Measurements from ENCODE around the gene SDK1.

Gene SDK1

GRCh38 chr7:3649250-3649649, 348.2 kb downstream of the SDK1 start:
- H3K27me3 ChIP-seq (ENCODE audit: control insufficient read depth in 1 of 2, insufficient read depth in 2 of 2, low read length in 2 of 2), result no peaks in the 10 kb centered on the region
- no peak overlapping the region for H3K27ac ChIP-seq (ENCODE audit: low read depth, low read length)
- H3K4me1 ChIP-seq (ENCODE audit: insufficient read depth, low read length), result no peaks in the 10 kb centered on the region
- H3K4me3 ChIP-seq (ENCODE audit: low read depth in 1 of 2, low read length in 2 of 2), result no peak overlapping the region
- H3K9ac ChIP-seq (ENCODE audit: low read length), result no peak overlapping the region
- no peaks in the 10 kb centered on the region for H3K36me3 ChIP-seq (ENCODE audit: insufficient read depth, low read length)
- H3K9me3 ChIP-seq (ENCODE audit: low read length), result no peaks in the 10 kb centered on the region

DNA sequence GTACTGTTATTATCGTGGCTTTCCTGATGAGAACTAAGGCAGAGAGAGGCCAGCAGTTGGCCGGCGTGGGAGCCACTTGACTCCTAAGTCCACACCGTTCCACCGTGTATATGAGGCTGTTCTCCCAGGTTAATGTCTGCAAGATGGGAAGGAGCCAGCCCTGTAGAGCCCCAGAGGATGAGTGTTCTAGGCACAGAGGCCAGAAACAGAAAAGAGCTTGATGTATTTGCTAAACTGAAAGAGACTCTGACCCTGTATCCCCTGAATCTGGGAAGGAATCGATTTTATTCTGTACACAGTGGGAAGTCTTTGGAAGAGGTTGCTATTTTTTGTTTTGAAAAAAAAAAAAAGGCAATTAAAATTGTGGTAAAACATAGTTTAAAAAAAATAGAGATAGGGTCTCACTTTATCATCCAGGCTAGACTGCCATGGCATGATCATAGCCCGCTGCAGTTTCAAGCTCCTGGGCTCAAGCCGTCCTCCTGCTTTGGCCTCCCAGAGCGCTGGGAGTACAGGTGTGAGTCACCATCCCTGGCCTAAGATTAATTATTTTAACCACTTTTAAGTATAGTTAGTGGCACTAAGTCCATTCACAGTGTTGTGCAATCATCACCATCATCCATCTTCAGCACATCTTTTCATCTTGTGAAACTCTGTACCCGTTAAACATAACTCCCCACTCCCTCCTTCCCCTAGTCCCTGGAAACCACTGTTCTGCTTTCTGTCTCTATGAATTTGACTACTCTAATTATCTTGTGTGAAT, 348.8 kb downstream of the SDK1 start:
- H3K4me1 ChIP-seq (ENCODE audit: insufficient read depth, low read length), result no peaks in the 10 kb centered on the region
- no peak overlapping the region for H3K27ac ChIP-seq (ENCODE audit: low read depth, low read length)
- H3K27me3 ChIP-seq (ENCODE audit: control insufficient read depth in 1 of 2, insufficient read depth in 2 of 2, low read length in 2 of 2), result no peaks in the 10 kb centered on the region
- no peak overlapping the region for H3K4me3 ChIP-seq (ENCODE audit: low read depth in 1 of 2, low read length in 2 of 2)
- H3K9me3 ChIP-seq (ENCODE audit: low read length), result no peaks in the 10 kb centered on the region
- H3K9ac ChIP-seq (ENCODE audit: low read length), result no peak overlapping the region
- H3K36me3 ChIP-seq (ENCODE audit: insufficient read depth, low read length), result no peaks in the 10 kb centered on the region

GRCh38 chr7:3650844-3651243, 349.8 kb downstream of the SDK1 start:
- Histone ChIP-seq H3K27ac (ENCODE audit: low read depth, low read length) (no peak overlapping the region), H3K4me3 (ENCODE audit: low read depth in 1 of 2, low read length in 2 of 2) (no peak overlapping the region), H3K36me3 (ENCODE audit: insufficient read depth, low read length) (no peaks in the 10 kb centered on the region), H3K4me1 (ENCODE audit: insufficient read depth, low read length) (no peaks in the 10 kb centered on the region), H3K9ac (ENCODE audit: low read length) (no peak overlapping the region), H3K9me3 (ENCODE audit: low read length) (no peaks in the 10 kb centered on the region), H3K27me3 (ENCODE audit: control insufficient read depth in 1 of 2, insufficient read depth in 2 of 2, low read length in 2 of 2) (no peaks in the 10 kb centered on the region)

- Histone ChIP-seq H3K36me3 (ENCODE audit: insufficient read depth, low read length) (no peaks in the 10 kb centered on the region), H3K4me1 (ENCODE audit: insufficient read depth, low read length) (no peaks in the 10 kb centered on the region), H3K9me3 (ENCODE audit: low read length) (no peaks in the 10 kb centered on the region), H3K9ac (ENCODE audit: low read length) (no peak overlapping the region), H3K27ac (ENCODE audit: low read depth, low read length) (no peak overlapping the region), H3K27me3 (ENCODE audit: control insufficient read depth in 1 of 2, insufficient read depth in 2 of 2, low read length in 2 of 2) (no peaks in the 10 kb centered on the region), H3K4me3 (ENCODE audit: low read depth in 1 of 2, low read length in 2 of 2) (no peak overlapping the region)
Measured at GRCh38 chr7:3655635-3656034, 354.6 kb downstream of the SDK1 start.

GRCh38 chr7:3657206-3657605, 356.2 kb downstream of the SDK1 start:
- Histone ChIP-seq H3K27ac (ENCODE audit: low read depth, low read length) (no peak overlapping the region), H3K27me3 (ENCODE audit: control insufficient read depth in 1 of 2, insufficient read depth in 2 of 2, low read length in 2 of 2) (no peaks in the 10 kb centered on the region), H3K36me3 (ENCODE audit: insufficient read depth, low read length) (no peaks in the 10 kb centered on the region), H3K4me3 (ENCODE audit: low read depth in 1 of 2, low read length in 2 of 2) (no peak overlapping the region), H3K4me1 (ENCODE audit: insufficient read depth, low read length) (no peaks in the 10 kb centered on the region), H3K9ac (ENCODE audit: low read length) (no peak overlapping the region), H3K9me3 (ENCODE audit: low read length) (no peaks in the 10 kb centered on the region)

DNA sequence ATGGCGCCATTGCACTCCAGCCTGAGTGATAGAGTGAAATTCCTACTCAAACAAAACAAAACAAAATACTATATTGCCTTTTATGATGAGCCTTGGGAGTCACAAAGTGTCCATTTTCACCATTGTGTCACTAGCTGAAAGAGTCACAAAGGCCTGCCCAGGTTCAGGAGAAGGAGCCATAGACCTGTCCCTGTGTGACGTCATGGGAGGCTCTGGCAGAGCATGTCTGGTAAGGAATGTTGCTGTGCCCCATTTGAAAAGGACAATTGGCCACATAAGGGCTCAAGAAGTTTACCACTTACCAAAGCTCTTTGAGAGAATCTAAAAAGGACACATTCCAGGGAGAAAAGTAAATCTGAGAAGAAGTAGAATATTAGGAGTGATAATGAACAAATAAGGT, 367.7 kb downstream of the SDK1 start:
- Histone ChIP-seq H3K36me3 (ENCODE audit: insufficient read depth, low read length) (no peaks in the 10 kb centered on the region), H3K9me3 (ENCODE audit: low read length) (no peaks in the 10 kb centered on the region), H3K4me1 (ENCODE audit: insufficient read depth, low read length) (no peaks in the 10 kb centered on the region), H3K9ac (ENCODE audit: low read length) (no peak overlapping the region), H3K27me3 (ENCODE audit: control insufficient read depth in 1 of 2, insufficient read depth in 2 of 2, low read length in 2 of 2) (no peaks in the 10 kb centered on the region), H3K27ac (ENCODE audit: low read depth, low read length) (no peak overlapping the region), H3K4me3 (ENCODE audit: low read depth in 1 of 2, low read length in 2 of 2) (no peak overlapping the region)

DNA sequence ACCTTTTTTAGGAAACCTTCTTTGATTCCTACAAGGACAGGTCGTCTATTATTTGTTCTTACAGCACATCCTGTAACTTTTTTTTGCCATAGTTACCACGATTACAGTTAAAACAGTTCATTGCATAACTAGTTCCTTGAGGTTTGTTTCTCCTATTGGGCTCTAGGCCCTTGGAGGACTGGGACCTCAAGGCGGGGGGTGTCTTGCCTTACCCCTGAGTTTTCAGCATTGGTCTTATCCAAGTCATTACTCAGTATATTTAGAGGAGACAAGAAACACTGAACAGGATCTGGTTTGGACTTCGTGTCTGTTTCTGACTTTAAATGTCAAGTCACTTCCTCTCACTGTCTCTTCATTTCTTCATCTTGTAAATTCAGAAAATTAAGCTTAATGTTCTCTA, 369.8 kb downstream of the SDK1 start:
- no peaks in the 10 kb centered on the region for H3K27me3 ChIP-seq (ENCODE audit: control insufficient read depth in 1 of 2, insufficient read depth in 2 of 2, low read length in 2 of 2)
- H3K4me1 ChIP-seq (ENCODE audit: insufficient read depth, low read length), result no peaks in the 10 kb centered on the region
- H3K27ac ChIP-seq (ENCODE audit: low read depth, low read length), result no peak overlapping the region
- H3K9ac ChIP-seq (ENCODE audit: low read length), result no peak overlapping the region
- H3K4me3 ChIP-seq (ENCODE audit: low read depth in 1 of 2, low read length in 2 of 2), result no peak overlapping the region
- H3K36me3 ChIP-seq (ENCODE audit: insufficient read depth, low read length), result no peaks in the 10 kb centered on the region
- no peaks in the 10 kb centered on the region for H3K9me3 ChIP-seq (ENCODE audit: low read length)

GRCh38 chr7:3673524-3673923, 372.5 kb downstream of the SDK1 start:
- Histone ChIP-seq H3K4me3 (ENCODE audit: low read depth in 1 of 2, low read length in 2 of 2) (no peak overlapping the region), H3K9me3 (ENCODE audit: low read length) (no peaks in the 10 kb centered on the region), H3K9ac (ENCODE audit: low read length) (no peak overlapping the region), H3K27ac (ENCODE audit: low read depth, low read length) (no peak overlapping the region), H3K4me1 (ENCODE audit: insufficient read depth, low read length) (no peaks in the 10 kb centered on the region), H3K36me3 (ENCODE audit: insufficient read depth, low read length) (no peaks in the 10 kb centered on the region), H3K27me3 (ENCODE audit: control insufficient read depth in 1 of 2, insufficient read depth in 2 of 2, low read length in 2 of 2) (no peaks in the 10 kb centered on the region)

DNA sequence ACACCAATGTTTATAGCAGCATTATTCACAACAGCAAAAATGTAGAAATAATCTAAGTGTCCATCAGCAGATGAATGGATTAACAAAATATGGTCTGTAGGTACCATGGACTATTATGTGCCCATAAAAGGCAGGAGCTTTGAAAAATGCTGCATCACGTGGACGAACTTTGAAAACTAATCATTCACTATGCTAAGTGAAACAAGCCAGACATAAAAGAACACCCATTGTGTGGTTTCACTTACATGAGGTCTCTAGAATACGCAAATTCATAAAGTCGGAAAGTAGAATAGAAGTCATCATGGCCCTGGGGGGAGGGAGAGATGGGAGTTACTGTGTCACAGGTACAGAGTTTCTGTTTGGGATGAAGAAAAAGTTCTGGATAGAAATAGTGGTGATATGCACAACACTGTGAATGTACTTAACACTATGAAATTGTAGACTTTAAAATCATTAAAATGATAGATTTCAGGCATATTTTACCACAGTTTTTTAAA, 377.3 kb downstream of the SDK1 start:
- no peak overlapping the region for H3K27ac ChIP-seq (ENCODE audit: low read depth, low read length)
- no peak overlapping the region for H3K4me3 ChIP-seq (ENCODE audit: low read depth in 1 of 2, low read length in 2 of 2)
- no peaks in the 10 kb centered on the region for H3K4me1 ChIP-seq (ENCODE audit: insufficient read depth, low read length)
- H3K9ac ChIP-seq (ENCODE audit: low read length), result no peak overlapping the region
- no peaks in the 10 kb centered on the region for H3K27me3 ChIP-seq (ENCODE audit: control insufficient read depth in 1 of 2, insufficient read depth in 2 of 2, low read length in 2 of 2)
- no peaks in the 10 kb centered on the region for H3K36me3 ChIP-seq (ENCODE audit: insufficient read depth, low read length)
- no peaks in the 10 kb centered on the region for H3K9me3 ChIP-seq (ENCODE audit: low read length)

DNA sequence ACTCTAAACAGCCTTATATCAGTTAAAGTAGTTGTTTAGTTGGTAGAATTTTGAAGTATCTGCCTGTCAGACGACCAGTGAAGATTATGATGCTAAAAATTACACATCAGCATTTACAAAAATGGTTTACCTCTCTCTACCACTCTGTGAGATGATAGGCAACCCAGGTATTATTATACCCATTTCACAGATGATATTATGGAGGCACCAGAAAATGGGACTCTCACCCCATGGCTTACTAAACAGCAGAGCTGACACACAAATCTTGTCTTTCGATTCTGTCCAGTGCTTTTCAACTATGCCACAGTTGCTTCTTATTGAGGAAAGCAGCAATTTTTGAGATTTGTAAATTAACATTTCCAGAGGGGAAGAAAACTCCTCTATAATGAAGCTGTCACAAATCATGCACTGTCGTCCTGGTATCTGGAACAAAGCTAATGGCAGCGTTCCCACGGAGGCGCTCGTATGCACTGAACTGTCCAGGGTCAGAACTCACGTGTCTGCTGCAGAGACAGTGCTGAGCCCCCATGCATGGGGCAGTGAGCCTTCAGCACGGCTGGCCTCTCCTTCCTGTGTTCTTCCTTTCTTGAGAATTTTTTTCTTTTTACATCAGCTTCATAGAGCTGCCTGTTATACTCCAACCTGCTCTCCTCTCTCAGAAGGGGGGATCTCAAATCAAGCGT, 381.1 kb downstream of the SDK1 start:
- H3K4me3 ChIP-seq (ENCODE audit: low read depth in 1 of 2, low read length in 2 of 2), result no peak overlapping the region
- H3K9me3 ChIP-seq (ENCODE audit: low read length), result no peaks in the 10 kb centered on the region
- H3K4me1 ChIP-seq (ENCODE audit: insufficient read depth, low read length), result no peaks in the 10 kb centered on the region
- no peaks in the 10 kb centered on the region for H3K36me3 ChIP-seq (ENCODE audit: insufficient read depth, low read length)
- H3K27ac ChIP-seq (ENCODE audit: low read depth, low read length), result no peak overlapping the region
- H3K9ac ChIP-seq (ENCODE audit: low read length), result no peak overlapping the region
- H3K27me3 ChIP-seq (ENCODE audit: control insufficient read depth in 1 of 2, insufficient read depth in 2 of 2, low read length in 2 of 2), result no peaks in the 10 kb centered on the region

GRCh38 chr7:3683546-3684539, 382.8 kb downstream of the SDK1 start:
- Histone ChIP-seq H3K27ac (ENCODE audit: low read depth, low read length) (no peak overlapping the region), H3K27me3 (ENCODE audit: control insufficient read depth in 1 of 2, insufficient read depth in 2 of 2, low read length in 2 of 2) (no peaks in the 10 kb centered on the region), H3K36me3 (ENCODE audit: insufficient read depth, low read length) (no peaks in the 10 kb centered on the region), H3K4me3 (ENCODE audit: low read depth in 1 of 2, low read length in 2 of 2) (no peak overlapping the region), H3K4me1 (ENCODE audit: insufficient read depth, low read length) (no peaks in the 10 kb centered on the region), H3K9me3 (ENCODE audit: low read length) (no peaks in the 10 kb centered on the region), H3K9ac (ENCODE audit: low read length) (no peak overlapping the region)

Measured in muscle layer of colon (tissue), 2 donors.